SU-DHL-6 (cell line): ENCODE results near the gene RUNX1.

Experiments used
- H2AFZ ChIP-seq: fragments of 200-600 bp; sonication (generic); 2 replicates; pipeline ENCODE4 v1.6.1; 2014; ENCODE audit warnings: low read depth, mild to moderate bottlenecking, moderate library complexity, mixed read lengths, antibody characterized with exemption, low read length; ENCODE audit not compliant: severe bottlenecking
- H3F3A ChIP-seq: fragments of 200-600 bp; shearing (Covaris generic); 2 replicates; pipeline ENCODE4 v1.6.0; 2016; ENCODE audit warnings: antibody characterized with exemption, mild to moderate bottlenecking; ENCODE audit not compliant: insufficient read depth
- H3K27ac ChIP-seq: fragments of 200-600 bp; sonication (generic); 2 replicates; pipeline ENCODE4 v1.5.1; 2016; ENCODE audit warnings: low read depth, mild to moderate bottlenecking, low read length, moderate library complexity, mixed read lengths
- H3K27me3 ChIP-seq: fragments of 200-600 bp; sonication (generic), shearing (Covaris generic); 2 replicates; pipeline ENCODE4 v1.6.0; 2014; ENCODE audit warnings: mild to moderate bottlenecking, low read length
- H3K36me3 ChIP-seq: fragments of 200-600 bp; sonication (generic); 2 replicates; pipeline ENCODE4 v1.6.1; 2014; ENCODE audit warnings: mild to moderate bottlenecking, low read length, mixed read lengths
- H3K4me2 ChIP-seq: fragments of 300-600, 200-600 bp; shearing (Covaris generic), sonication (generic); 2 replicates; pipeline ENCODE4 v1.6.0; 2014; ENCODE audit warnings: low read length, low read depth, mild to moderate bottlenecking; ENCODE audit not compliant: poor library complexity, severe bottlenecking
- H3K4me3 ChIP-seq: fragments of 200-600 bp; sonication (generic); 2 replicates; pipeline ENCODE4 v1.5.1; 2014; ENCODE audit warnings: antibody characterized with exemption, low read length, mild to moderate bottlenecking, mixed read lengths; ENCODE audit not compliant: insufficient read depth, poor library complexity, severe bottlenecking
- H3K79me2 ChIP-seq: fragments of 200-600 bp; sonication (generic); 2 replicates; pipeline ENCODE4 v1.6.1; 2014; ENCODE audit warnings: mild to moderate bottlenecking, low read length, moderate library complexity; ENCODE audit not compliant: insufficient read depth
- H3K9ac ChIP-seq: fragments of 200-600 bp; sonication (generic); 2 replicates; pipeline ENCODE4 v1.7.0; 2014; ENCODE audit warnings: mild to moderate bottlenecking, low read length
- H3K9me2 ChIP-seq: fragments of 200-600 bp; sonication (generic); replicated peaks from 2 replicates; pipeline ENCODE4 v1.6.1; 2014; ENCODE audit warnings: low read length; ENCODE audit not compliant: insufficient read depth
- H3K9me3 ChIP-seq: fragments of 200-600 bp; sonication (generic); 2 replicates; pipeline ENCODE4 v1.6.1; 2014; ENCODE audit warnings: low read length, mixed read lengths; ENCODE audit not compliant: insufficient read depth
- H4K20me1 ChIP-seq: fragments of 200-600 bp; sonication (generic); 2 replicates; pipeline ENCODE4 v1.6.1; 2014; ENCODE audit warnings: low read depth, mild to moderate bottlenecking, antibody characterized with exemption, low read length, moderate library complexity, mixed read lengths
- EZH2phosphoT487 ChIP-seq: fragments of 200-600 bp; sonication (generic), shearing (Covaris generic); conservative IDR thresholded peaks from 2 replicates; pipeline ENCODE4 v1.6.1; 2018; ENCODE audit warnings: mild to moderate bottlenecking, antibody characterized with exemption, low read length, moderate library complexity, mixed read lengths
- TF ChIP-seq, protein P1 (sequence below): fragments of 200-600 bp; sonication (generic); IDR thresholded peaks from one replicate; pipeline ENCODE4 v1.5.1; 2017; ENCODE audit warnings: antibody characterized with exemption, mild to moderate bottlenecking, low read length, moderate library complexity; ENCODE audit not compliant: insufficient read depth, poor library complexity, severe bottlenecking

The RUNX1 gene

GRCh38 chr21:34790834-34791233 is 258.3 kb downstream of the RUNX1 start:
- H3K27ac ChIP-seq: no peak overlapping the region
- H3K9me2 ChIP-seq: no peaks in the 10 kb centered on the region
- H3K4me2 ChIP-seq: no peak overlapping the region
- no peaks in the 10 kb centered on the region for H3K9me3 ChIP-seq
- H3K79me2 ChIP-seq: no peaks in the 10 kb centered on the region
- no peaks in the 10 kb centered on the region for H3F3A ChIP-seq
- no peaks in the 10 kb centered on the region; the same call in 1 of the 2 replicates for H3K36me3 ChIP-seq
- H4K20me1 ChIP-seq: no peaks in the 10 kb centered on the region
- no peak overlapping the region for H2AFZ ChIP-seq
- TF ChIP-seq, protein P1, sequence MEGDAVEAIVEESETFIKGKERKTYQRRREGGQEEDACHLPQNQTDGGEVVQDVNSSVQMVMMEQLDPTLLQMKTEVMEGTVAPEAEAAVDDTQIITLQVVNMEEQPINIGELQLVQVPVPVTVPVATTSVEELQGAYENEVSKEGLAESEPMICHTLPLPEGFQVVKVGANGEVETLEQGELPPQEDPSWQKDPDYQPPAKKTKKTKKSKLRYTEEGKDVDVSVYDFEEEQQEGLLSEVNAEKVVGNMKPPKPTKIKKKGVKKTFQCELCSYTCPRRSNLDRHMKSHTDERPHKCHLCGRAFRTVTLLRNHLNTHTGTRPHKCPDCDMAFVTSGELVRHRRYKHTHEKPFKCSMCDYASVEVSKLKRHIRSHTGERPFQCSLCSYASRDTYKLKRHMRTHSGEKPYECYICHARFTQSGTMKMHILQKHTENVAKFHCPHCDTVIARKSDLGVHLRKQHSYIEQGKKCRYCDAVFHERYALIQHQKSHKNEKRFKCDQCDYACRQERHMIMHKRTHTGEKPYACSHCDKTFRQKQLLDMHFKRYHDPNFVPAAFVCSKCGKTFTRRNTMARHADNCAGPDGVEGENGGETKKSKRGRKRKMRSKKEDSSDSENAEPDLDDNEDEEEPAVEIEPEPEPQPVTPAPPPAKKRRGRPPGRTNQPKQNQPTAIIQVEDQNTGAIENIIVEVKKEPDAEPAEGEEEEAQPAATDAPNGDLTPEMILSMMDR: no peak
- TF ChIP-seq EZH2phosphoT487: no peak
- no peaks in the 10 kb centered on the region for H3K27me3 ChIP-seq
- H3K9ac ChIP-seq: no peak overlapping the region
- H3K4me3 ChIP-seq: no peak overlapping the region

- Histone ChIP-seq H3K79me2 (no peaks in the 10 kb centered on the region), H3K27ac (no peak overlapping the region), H3K27me3 (no peaks in the 10 kb centered on the region), H3K4me3 (no peak overlapping the region), H3K36me3 (no peaks in the 10 kb centered on the region; the same call in 1 of the 2 replicates), H3F3A (no peaks in the 10 kb centered on the region), H2AFZ (no peak overlapping the region), H3K9ac (no peak overlapping the region), H3K9me2 (no peaks in the 10 kb centered on the region), H3K9me3 (no peaks in the 10 kb centered on the region), H4K20me1 (no peaks in the 10 kb centered on the region), H3K4me2 (no peak overlapping the region)
- TF ChIP-seq, protein P1: no peak
Measured at GRCh38 chr21:34790341-34790740, 258.8 kb downstream of the RUNX1 start.

DNA sequence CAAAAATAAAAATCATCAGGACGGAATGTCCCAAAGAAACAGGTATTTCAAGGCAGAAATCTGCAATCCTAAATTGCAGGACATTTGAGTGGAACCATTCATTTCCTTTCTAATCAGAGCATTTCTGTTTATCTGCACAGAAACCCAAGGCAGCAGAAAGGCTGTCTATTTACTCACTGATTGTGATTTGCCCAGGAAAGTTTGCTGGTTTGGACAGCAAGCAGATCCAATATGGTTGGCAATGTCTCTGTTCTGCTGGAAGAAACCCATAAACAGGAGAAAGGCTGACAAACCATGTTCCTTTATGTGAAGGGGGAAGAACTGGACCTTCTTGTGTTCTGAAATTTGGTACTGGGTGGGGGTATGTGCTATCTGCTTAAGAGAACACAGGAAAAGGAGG is 260.2 kb downstream of the RUNX1 start:
- Histone ChIP-seq H3K27me3 (no peaks in the 10 kb centered on the region), H3K27ac (no peak overlapping the region), H3K9ac (no peak overlapping the region), H3K4me3 (no peak overlapping the region), H3K9me2 (no peaks in the 10 kb centered on the region), H3K36me3 (no peaks in the 10 kb centered on the region), H3F3A (no peaks in the 10 kb centered on the region), H4K20me1 (no peaks in the 10 kb centered on the region), H3K4me2 (no peak overlapping the region), H3K9me3 (no peaks in the 10 kb centered on the region), H3K79me2 (no peaks in the 10 kb centered on the region), H2AFZ (no peak overlapping the region)
- TF ChIP-seq EZH2phosphoT487: no peak
- TF ChIP-seq, protein P1: no peak
